OCI-LY7 (cell line): ENCODE results near the gene STAMBPL1.

Experiments used
- CTCF ChIP-seq: fragments of 200-600 bp; sonication (generic); conservative IDR thresholded peaks from 2 replicates; pipeline ENCODE4 v1.5.1; 2014; ENCODE audit warnings: mild to moderate bottlenecking, antibody characterized with exemption, low read length, moderate library complexity, mixed read lengths
- EZH2phosphoT487 ChIP-seq: fragments of 200-600 bp; sonication (generic); IDR thresholded peaks from 2 replicates; pipeline ENCODE4 v1.6.1; 2018; ENCODE audit warnings: low read depth, borderline replicate concordance, mild to moderate bottlenecking, mixed run types, antibody characterized with exemption, low read length, moderate library complexity, mixed read lengths

DNA sequence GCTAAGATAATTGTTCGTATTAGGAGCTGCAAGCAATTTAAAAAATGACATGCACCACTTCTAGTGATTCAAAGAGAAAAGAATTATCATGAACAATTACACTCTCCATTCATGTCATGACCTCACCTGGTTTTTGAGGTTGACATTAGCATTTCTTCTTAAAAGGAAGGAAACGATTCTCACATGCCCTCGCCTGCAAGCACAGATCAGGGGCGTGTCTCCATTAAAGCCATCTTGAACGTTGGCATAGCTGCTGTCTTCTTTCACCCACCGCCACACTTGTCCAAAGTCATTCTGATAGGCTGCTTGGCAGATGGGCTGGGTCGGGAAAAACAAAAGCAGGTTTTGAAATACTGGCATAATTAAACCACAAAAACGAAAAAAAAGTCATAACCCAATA is 48.3 kb upstream of the STAMBPL1 start:
- TF ChIP-seq CTCF = no peak
- no peak for TF ChIP-seq EZH2phosphoT487
